GM18507 (cell line): ENCODE data around the gene NRF1.

Experiments
- DNase-seq: peaks from one replicate; pipeline ENCODE4 v3.0.0; 2011; ENCODE audit warnings: low read depth; ENCODE audit not compliant: insufficient read length; ENCODE audit errors: extremely low spot score
- FAIRE-seq: peaks from 2 replicates; lab custom pipeline; 2011; peaks lifted over from hg19 to GRCh38; lab: Jason Lieb, UNC

Gene NRF1

DNA sequence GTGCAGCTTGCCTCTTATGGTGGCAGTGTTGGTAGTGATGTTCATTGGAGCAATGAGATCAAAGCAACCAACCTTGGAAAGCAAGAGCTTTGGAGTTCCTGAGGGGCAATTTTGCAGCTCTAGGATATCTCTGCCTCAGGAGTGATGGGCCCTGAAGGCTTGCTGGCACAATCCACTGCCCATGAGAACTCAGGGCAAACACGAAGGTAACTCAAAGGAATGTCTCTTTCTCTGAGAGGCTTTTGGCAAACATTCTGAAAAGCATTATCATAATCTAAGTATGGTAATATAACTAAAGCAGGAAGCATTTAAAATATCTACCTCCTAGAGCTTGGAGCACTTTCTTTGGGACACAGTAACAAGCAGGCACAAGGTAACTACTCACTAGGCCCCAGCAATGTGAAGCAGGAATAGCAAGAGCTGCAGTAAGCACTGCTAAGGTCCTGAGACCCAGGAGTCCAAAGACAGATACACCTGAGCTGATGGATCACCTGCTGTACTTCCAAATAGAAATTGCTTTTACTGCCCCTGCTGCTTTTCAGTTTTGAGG is 103.1 kb downstream of the NRF1 start:
- no peak for FAIRE-seq
- DNase-seq, result no peak

DNA sequence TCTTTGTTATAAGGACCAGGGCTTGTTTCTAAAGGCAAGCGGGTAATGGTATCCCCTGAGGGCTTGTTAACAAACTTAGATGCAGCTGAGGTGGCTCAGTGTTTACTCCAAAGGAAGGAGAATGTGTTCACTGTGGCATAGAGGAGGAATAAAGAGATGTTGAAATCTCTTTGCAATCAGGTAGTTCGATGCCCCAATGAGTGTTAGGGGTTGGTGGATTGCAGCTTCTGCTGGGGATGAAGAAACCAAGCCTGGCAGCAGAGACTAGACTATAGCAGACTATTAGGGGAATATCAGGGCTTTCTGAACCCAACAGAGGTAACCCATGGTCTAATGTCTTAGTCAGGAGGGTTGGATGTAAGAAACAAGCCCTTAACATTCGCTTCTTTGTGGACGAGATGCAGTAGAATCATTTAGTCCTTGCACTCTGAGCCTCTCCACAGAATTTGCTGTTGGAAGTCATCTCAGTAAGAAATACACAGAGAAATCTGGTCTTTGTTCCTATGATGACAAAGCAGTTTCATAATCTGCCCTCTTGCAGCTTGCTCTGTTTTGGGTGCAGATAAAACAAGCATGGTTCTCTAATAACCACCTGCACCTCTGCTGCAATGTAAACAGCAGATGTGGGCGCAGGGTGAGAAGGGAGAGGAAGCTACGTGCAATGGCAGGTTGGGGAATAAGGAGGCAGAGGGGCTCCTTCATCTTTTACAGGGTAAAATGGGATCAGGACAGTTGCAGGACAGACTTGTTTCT is 108.6 kb downstream of the NRF1 start:
- DNase-seq, result no peak
- FAIRE-seq, result no peak

DNA sequence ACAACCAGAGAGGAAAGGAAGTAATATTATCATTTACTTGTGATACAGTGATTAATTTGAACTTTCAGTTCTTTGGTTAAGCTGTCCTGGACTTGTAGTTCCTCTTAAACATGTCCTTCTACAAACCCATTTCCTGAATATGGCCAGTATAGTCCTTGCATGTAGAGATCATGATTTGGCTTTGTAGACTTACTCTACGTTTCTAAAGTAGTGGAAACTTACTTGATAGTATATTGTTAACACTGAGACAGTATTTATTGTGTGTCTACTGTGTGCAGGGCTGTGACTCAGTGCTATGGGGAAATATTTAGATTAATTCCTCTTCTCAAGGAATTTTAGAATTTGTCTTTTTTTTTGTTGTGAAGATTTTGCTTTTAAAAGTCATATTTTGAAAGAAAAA is 109.5 kb downstream of the NRF1 start:
- no peak for DNase-seq
- no peak for FAIRE-seq

DNA sequence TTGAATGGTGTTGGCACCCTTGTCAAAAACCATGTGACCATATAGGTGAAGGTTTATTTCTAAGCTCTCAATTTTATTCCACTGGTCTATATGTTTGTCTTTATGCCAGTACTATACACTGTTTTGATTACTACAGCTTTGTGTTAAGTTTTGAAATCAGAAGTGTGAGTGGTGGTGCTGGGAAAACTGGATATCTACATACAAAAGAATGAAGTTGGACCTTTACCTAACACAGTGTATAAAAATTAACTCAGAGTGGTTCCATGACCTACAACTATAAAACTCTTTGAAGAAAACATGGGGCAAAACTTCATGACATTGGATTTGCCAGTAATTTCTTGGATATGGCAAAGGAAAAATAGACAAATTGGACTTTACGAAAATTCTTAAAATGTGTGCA is 112.2 kb downstream of the NRF1 start:
- FAIRE-seq (no peak), DNase-seq (no peak)

DNA sequence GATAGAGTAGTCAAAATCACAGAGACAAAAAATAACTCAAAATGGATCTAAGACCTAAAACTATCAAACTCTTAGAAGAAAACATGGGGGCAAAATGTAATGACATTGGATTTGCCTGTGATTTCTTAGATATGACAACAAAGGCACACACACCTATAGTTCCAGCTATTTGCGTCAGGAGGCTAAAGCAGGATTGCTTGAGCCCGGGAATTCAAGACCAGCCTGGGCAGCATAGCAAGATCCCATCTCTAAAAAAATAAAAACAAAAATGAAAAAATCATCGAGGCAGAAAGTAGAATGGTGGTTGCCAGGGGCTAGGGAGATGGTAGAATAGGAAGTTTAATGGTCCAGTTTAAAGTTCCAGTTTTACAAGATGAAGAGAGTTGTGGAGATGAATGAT is 113.3 kb downstream of the NRF1 start:
- no peak for FAIRE-seq
- DNase-seq, result no peak

DNA sequence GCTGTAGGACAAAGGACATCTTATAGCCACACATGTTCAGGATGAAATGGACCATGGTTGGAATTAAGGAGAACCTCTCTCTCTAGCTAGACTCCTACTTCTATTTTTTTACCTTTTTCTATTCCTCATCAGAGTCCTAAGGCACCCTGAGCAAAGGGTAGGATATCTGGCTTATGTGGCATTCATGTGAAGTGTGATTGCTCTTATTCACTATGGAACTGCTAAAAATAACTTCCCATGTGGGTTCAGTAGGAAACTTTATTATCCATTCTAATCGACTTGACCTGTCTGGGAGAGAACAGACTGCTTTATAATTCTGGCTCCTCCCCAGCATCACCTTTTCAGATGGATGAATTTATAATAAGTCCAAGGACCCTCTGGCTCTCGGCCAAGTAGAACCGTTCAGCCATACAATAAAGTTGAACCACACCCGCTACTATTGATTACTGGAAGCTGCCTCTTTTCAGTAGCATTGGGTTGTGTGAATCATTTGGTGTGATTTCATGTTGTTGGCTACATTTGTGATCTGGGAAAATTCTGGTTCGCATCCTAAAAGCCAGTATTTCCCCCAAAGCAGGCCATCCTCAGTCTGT is 117.5 kb downstream of the NRF1 start:
- DNase-seq (no peak), FAIRE-seq (no peak)

DNA sequence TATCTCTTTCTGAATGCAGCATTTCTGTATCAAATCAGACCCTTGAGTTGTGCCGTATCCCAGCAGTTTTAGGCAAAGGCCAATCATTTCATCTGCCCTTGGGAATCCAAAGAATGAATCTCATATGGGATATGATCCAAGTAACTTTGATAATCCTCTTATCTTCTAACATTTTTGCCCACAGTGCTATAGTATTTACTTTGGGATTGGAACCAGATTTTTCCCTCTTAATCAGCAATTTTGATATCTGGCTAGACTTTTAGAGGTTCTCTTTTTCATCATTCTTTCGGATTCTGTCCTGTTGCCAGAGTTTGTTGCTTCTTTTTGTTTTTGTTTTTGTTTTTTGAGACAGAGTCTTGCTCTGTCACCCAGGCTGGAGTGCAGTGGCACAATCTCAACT is 118.0 kb downstream of the NRF1 start:
- no peak for DNase-seq
- FAIRE-seq, result no peak

DNA sequence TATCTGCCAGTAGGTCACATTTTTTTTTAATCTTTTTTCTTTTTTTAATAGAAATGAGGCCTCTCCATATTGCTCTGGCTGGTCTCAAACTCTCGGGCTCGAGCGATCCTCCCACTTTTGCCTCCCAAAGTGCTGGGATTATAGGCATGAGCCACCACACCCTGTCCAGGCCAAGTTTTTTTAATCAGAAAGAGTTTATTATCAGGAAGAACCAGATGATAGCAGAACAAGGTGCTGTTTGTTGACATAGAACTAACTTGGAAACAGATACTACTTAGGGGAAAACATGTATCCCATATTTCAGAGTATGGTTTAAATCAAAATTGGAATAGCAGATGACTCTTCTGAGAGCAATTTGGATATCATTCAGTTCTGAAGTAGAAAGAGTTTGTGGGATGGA is 118.6 kb downstream of the NRF1 start:
- DNase-seq (no peak), FAIRE-seq (no peak)

DNA sequence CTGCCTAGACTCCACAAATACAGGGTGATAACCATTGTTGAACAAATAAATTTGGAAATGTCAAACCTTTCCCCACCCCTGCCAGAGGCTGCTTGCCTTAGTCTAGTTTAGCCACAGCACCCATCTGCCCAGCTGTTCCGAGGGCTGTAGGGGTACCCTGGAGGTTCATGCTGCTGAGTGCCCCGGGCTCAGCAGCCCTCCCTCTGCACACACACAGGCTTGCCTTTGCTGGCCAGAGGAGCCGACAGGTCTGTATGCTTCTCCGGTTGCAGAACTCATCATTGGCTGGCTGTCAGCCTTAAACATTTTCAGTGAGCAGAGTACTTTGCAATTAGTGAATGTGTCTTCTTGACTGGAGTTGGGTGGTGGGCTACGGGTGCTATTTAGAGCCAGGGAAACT is 122.9 kb downstream of the NRF1 start:
- DNase-seq, result no peak
- no peak for FAIRE-seq

DNA sequence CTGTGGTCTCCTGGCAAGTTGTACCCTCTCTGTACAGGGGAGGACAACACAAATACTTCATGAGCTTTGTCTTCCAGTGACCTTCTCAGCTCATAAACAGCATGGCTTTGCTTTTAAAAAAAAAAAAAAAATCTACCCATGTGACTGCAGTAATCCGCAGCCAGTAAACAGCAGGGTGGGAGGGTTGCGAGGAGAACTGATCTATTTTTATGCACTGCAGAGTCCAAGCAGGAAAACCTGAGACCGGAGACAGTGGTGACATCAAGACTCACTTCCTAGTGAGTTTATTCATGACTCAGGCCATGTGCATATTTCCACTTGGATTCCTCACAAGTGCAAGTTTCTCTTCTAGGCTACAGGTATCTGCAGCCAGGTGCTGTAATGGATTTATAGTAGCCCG is 127.9 kb downstream of the NRF1 start:
- FAIRE-seq (no peak), DNase-seq (no peak)

DNA sequence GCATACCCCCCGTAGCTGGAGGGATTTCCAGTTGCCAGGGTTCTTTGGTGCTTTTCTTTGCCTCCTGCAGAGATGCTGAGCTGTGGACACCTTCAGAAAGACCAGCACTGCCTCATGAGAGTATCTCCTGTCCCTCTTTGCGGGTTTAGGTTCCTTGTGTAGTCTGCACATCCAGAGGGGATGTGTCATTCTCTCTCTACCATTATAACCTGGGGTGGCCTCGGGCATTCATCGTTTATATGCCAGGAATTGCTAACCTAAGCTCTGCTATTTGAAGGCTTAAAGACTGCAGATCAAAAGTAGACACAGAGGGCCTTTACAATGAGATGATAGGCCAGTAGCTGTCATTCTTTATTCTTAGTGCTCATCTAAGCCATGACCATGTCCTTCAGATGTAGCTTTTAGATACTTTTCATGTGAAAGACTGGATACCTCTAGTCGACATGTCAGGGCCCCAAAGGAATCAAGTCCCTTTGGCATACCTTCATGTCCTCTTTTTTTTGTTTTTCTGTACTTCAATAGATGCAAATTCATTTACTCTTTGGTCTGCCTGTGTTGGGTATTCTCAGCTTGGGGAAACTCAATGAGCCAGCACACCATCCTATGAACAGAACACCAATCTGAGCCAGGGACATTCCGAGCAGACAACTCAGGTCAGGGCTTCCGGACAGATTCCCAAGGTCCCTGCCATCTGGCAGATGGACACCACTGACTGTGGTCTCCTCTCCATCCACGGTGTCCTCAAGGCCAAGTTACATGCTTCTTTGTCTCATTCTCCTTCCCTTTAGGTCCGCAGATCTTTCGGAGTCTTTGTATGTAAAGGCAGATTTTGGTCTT is 129.3 kb downstream of the NRF1 start:
- DNase-seq, result no peak
- FAIRE-seq, result no peak

DNA sequence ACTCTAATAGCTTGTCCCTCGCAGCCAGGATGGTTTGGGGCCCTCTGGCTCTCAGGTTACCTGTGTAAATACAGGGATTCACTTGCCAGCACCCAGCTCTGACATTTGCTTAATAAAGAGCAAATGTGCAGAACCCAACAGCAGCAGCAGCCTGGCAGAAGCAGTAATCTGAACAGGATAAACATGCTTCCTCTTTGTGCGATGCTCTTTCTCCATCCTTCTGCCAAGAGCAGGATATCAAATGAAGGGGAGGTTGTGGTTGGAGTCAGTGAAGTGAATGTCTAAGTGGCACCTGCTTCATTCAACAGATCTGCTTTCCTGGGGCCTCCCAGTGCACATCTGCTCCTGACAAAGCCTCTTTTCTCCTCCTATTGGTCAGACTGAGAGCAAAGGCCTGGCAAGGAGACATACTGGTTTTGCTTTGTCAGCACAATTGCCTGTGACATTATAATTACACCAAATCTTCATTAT is 130.3 kb downstream of the NRF1 start:
- FAIRE-seq (no peak), DNase-seq (no peak)

DNA sequence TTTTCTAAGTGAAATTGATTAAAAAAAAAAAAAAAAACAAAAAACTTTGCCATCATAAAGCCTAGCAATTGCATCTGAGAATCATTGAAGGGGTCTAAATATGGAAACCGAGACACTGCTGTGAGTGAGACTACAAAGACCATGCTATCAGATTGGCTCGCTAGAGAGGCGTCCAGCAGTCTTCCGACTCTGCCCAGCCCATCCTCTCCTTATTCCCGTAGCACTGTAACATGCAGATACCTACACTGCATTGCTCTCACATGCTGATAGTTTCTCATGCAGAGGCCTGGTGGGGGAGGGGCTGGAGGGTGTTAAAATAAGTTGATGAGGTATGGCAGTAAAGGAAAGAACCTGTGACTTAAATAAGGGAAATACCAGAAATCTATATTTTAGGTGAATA is 130.7 kb downstream of the NRF1 start:
- DNase-seq (no peak), FAIRE-seq (no peak)

DNA sequence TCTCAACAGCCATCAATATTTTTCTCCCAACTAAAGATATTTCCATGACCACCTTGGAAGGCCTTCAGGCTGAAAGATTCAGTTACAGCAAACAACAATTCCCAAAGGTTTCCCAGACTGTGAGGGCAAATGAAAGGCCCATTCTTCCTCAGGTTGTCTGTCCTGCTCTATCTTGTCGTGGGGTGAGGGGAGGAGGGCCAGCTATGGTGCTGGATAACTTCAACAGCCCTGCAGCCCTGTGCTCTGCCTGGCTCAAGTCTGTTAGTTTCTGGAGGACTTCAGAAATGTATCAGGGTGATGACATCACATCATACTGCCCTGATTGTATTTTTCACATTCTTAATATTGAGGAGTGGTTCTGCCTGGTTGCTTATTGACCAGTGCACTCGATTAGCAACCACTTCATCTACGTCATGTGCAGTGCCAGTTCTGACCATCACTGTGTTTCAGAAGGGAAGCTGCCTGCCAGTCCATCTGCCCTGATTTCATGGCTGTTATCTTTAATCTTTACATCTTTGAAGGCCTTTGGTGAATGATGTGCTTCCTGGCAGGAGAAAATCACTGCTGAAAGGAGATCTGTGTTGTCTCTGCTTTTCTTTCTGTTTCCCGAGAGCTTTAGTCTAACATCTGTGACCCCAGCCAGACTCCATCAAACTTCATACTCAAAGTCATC is 135.5 kb downstream of the NRF1 start:
- FAIRE-seq (no peak), DNase-seq (no peak)

DNA sequence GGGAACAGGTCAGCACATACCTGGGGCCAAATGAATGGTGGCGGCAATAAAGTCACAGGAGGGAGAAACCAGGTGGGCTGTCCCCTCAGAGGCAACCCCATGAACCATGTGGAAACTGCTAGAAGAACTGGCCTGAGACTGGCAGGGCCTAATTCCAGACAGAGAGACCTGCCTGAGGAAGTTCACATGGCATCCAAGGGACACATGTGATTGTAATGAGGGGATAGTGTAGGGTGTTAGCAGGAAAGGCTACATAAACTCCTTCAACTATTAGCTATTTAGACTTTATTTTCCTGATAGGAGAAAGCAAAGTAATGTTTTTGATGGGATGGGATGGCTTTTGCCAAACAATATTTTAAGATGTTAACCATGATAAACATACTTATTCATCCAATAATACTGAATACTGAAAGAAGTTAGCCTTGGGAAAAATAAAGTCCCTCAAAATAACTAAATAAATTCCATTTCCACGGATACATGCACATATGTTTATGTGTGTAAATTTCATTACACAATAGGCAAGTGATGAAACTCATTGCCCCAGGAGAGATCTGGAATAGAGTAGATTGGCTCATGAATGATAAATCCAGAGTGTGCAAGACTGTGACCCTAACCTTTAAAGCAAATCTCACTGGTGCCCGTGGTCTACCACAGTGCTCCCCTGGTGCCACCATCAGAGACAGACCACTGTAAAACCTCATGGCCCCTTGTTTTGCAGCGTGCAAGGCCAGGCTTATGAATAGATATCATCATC is 137.0 kb downstream of the NRF1 start:
- DNase-seq (no peak), FAIRE-seq (no peak)

DNA sequence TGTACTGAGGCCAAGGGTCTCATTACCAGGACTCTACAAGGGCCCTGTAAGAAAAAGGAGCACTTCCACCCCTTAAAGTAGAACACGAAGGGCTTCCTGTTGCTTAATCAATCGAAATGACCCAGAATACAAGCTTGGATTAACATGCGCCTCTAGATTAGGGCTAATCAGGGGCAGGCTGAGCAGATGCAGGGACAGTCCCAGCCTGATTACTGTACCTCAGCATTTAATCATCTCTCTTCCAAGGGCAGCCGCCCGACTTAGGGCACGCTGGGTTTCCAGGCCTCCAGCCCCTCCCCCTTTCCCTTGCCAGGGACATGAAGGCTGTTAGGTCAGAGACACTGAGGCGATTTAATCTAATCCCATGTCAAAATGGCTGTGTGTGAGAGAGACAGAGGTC is 138.6 kb downstream of the NRF1 start:
- DNase-seq (no peak), FAIRE-seq (no peak)

DNA sequence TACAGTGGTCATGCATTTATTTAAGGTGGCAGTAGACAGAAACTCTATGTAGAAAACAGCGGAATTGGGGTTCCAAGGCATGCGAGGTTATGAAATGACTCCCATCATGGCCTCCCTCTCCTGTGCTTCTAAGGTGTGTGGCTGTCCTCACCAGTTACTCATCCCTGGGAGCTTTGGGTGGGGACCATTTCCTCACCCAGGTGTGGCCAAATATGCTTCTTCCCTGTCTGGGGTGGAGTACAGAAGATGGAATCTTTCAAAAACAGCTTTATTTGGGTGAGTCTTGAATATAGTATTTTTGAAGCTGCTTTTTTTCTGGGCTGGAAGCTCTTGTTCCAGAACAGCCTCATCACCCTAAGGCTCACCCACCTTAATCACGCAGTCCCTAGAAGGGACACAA is 139.0 kb downstream of the NRF1 start:
- no peak for DNase-seq

DNA sequence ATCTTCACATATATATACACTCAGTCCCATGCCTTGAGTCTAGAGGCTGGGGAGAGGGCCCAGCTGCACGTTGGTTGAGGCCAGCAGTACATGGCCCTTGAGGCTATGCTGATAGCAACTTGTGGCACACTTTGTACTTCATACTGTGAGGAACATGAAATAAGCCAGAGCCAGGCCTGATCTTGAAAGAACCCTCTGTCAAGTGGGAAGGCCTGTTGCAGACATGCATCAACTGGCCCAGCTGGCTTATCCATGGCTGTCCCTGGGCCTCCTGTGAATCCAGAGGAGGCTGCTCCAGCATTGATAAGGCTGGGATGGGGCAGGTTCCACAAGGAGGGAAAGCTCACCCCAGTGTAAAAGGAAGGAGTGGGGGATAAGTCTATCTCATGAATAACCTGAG is 140.4 kb downstream of the NRF1 start:
- DNase-seq (no peak), FAIRE-seq (no peak)

More for the DNA sequence above, 139.0 kb downstream of the NRF1 start:
- no peak for FAIRE-seq

DNA sequence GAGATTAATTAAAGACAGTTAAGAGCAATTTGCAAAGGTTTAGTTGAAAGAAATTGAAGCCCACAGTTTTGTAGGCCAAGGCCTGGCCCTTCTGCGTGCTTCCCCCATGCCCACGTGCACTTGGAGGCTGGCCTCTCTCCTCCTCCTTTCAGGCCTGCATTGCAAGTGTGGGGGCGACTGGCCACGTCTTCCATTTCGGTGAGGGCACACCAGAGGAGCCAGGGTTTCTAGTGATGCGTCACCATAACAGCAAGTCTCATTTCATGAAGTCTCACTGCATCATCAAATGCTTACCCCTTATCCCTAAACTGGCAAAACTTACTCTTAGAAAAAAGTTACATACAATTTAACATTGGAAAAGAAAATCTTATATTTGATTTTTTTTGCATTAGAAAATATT is 141.2 kb downstream of the NRF1 start:
- FAIRE-seq, result no peak
- no peak for DNase-seq
